GM19238 (cell line): ENCODE measurements around the gene SLC29A4.
"Not testable (repeated sequence)": the region's sequence is repeated elsewhere in the genome, so short reads cannot be mapped to it uniquely, and the experiment has no call there.

Experiments used
- DNase-seq: peaks from one replicate; pipeline ENCODE4 v3.0.0; 2011; ENCODE audit warnings: low spot score; ENCODE audit not compliant: insufficient read length

SLC29A4 gene, protein sequence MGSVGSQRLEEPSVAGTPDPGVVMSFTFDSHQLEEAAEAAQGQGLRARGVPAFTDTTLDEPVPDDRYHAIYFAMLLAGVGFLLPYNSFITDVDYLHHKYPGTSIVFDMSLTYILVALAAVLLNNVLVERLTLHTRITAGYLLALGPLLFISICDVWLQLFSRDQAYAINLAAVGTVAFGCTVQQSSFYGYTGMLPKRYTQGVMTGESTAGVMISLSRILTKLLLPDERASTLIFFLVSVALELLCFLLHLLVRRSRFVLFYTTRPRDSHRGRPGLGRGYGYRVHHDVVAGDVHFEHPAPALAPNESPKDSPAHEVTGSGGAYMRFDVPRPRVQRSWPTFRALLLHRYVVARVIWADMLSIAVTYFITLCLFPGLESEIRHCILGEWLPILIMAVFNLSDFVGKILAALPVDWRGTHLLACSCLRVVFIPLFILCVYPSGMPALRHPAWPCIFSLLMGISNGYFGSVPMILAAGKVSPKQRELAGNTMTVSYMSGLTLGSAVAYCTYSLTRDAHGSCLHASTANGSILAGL

DNA sequence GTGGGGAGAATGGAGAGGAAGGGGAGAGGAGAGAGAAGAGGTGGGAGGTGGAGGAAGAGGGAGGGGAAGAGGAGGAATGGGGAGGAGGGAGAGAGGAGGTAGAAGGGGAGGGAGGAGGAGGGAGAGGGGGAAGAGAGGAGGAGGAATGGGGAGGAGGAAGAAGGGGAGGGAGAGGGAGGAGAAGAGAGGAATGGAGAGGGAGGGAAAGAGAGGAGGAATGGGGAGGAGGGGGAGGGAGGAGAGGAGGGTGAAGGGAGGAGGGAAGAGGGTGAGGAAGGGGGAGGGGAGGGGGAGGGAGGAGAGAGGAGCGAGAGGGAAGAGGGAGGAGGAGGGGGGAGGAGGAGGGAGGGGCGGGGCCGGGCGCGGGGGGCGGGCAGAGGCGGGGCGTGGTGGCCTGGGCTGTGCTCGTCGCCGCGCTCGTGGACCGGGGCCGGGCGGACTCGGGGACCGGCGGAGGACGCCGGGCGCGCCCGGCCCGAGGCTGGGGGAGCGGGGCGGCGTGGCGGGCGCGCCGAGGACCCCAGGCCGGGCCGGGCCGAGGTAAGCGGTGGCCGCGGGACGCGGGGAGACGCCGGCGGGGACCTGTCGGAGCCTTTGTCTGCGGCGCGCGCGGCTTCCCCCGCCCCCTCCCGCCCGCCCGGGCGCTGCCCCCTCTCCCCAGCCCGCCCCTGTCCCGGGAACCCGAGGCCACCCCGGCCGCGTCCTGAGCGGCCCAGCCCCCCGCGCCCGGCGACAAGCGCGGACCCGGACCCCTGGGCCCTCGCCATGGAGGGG, at the start of gene SLC29A4:
Gene SLC29A4, plus strand, starts transcription at position 401 of the 774 bp plus-strand sequence. CDS start 4,874 bp downstream, outside the sequence.
- no peak for DNase-seq

GRCh38 chr7:5234852-5235831, 47.6 kb upstream of the SLC29A4 start:
- no peak for DNase-seq

- DNase-seq: no peak
These were observed 45.5 kb upstream of the SLC29A4 start for GRCh38 chr7:5237286-5237685.

- no peak for DNase-seq
These were observed 44.2 kb upstream of the SLC29A4 start for GRCh38 chr7:5238500-5238899.

- DNase-seq: no peak
These were observed 39.5 kb upstream of the SLC29A4 start for GRCh38 chr7:5243261-5243660.

GRCh38 chr7:5248201-5248885, 34.4 kb upstream of the SLC29A4 start:
- DNase-seq: no peak

- DNase-seq: not testable (repeated sequence)
These were observed 32.0 kb upstream of the SLC29A4 start for GRCh38 chr7:5250787-5251186.

DNA sequence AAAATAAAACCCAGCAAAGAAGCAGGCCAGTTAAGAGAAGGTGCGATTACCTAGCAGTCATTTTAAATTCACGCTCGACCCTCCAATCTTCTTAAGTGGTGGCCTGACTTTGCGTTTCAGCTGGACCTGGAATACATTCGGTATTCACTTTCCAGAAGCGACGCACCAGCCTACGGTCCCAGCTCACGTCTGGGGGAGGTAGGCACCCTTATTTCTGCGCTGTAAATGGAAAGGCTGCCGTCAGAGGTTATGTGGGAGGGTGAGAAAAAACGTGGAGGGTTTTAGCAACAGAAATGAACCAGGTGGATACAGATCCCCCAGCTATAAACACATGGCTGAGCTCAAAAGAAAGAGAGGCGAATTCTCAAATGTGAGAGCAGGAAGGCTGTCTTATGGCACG, 29.2 kb upstream of the SLC29A4 start:
- DNase-seq: not testable (repeated sequence)

- DNase-seq: not testable (repeated sequence)
These were observed 28.4 kb upstream of the SLC29A4 start for GRCh38 chr7:5254371-5254770.

DNA sequence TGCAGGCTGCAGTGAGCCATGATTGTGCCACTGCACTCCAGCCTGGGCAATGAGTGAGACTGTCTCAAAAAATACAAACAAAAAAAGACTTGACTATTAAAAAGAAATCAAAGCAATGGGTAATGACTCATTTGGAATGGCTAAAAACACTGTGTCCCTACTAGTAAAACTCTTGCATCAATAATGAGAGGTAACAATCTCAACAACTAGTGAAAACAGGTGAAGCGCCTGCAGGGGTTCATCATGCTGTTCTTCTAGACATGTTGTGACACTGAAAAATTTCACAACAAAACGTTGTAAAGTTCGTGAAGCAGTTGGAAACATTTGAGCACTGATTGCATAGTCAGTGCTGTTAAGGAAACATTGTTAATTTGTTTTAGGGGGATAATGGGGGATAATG, 26.9 kb upstream of the SLC29A4 start:
- no peak for DNase-seq

GRCh38 chr7:5260530-5261068, 22.1 kb upstream of the SLC29A4 start:
- not testable (repeated sequence) for DNase-seq

GRCh38 chr7:5263066-5263465, 19.7 kb upstream of the SLC29A4 start:
- DNase-seq: not testable (repeated sequence)

- no peak for DNase-seq
These were observed 17.2 kb upstream of the SLC29A4 start for GRCh38 chr7:5265320-5266190.

GRCh38 chr7:5266191-5267028, 16.3 kb upstream of the SLC29A4 start:
- DNase-seq: no peak

DNA sequence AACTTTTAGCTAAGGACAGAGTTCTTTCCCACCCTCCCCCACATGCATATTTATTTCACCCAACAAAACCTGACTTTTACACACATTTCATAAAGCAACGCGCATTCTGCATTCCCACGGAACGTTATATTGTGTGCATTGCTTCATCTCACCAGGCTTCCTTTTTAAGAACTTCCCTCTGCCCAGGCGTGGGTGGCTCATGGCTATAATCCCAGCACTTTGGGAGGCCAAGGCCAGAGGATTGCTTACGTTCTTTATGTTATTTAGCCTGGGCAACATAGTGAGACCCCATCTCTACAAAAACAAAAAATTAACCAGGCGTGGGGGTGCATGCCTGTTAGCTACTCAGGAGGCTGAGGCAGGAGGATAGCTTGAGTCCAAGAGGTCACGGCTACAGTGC, 14.9 kb upstream of the SLC29A4 start:
- not testable (repeated sequence) for DNase-seq

DNA sequence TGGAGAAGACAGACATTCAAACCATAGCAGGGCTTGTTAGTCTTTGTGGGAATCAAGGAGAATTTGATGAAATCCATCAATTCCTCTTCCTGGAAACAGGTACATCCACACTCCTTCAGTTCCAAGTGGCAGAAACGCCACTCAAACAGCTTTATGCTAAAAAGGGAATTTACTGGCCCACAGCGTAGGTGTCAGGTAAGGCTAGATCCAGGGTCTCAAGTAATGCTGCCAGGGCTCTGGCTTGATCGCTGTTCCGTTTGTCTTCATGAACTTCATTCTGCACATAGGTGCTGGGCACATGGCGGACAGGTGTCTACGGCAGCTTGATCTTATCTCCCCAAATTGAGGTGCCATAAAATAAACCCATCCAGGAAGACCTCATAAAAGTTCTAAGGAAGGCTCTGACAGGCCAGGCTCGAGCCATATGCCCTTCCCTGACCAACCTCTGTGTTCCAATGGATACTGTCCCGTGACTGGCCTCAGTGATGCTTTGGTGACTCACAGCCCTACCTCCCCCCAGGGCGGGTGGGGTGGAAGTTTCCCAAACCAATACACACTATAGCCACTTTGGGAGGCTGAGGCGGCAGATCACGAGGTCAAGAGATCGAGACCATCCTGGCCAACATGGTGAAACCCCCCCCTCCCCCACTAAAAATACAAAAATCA, 12.6 kb upstream of the SLC29A4 start:
- not testable (repeated sequence) for DNase-seq

- DNase-seq: no peak
These were observed 12.0 kb upstream of the SLC29A4 start for GRCh38 chr7:5270788-5271187.
